Measurements from ENCODE around the gene TTC23.

- TF ChIP-seq CTCF (conservative IDR thresholded peaks at IDR 0.05; ENCODE audit: low read depth, low read length) = no peak
- TF ChIP-seq EZH2 (IDR thresholded peaks at IDR 0.05; ENCODE audit: borderline replicate concordance, low read depth, low read length, poor library complexity, severe bottlenecking) = no peak
Observed at GRCh38 chr15:99142562-99142961, 106.8 kb downstream of the TTC23 start.
